ENCODE data around the gene IL25.

Gene IL25

GRCh38 chr14:23344481-23344880, 28.1 kb upstream of the IL25 start:
- no peaks in the 10 kb centered on the region for H3K9me3 ChIP-seq (ENCODE audit: control insufficient read depth, low read length)
- H3K79me2 ChIP-seq = no peaks in the 10 kb centered on the region
- no peak for TF ChIP-seq CTCF (IDR thresholded peaks at IDR 0.05)
- no peaks in the 10 kb centered on the region for H3K36me3 ChIP-seq (ENCODE audit: control insufficient read depth, insufficient read depth, low read length)
- no peak overlapping the region for H2AFZ ChIP-seq
- no peaks in the 10 kb centered on the region for H3K27me3 ChIP-seq (ENCODE audit: control insufficient read depth, insufficient read depth, low read length)
- no peak overlapping the region for H3K9ac ChIP-seq
- H3K27ac ChIP-seq = no peak overlapping the region
- no peaks in the 10 kb centered on the region for H3K4me1 ChIP-seq
- no peak overlapping the region for H3K4me2 ChIP-seq (ENCODE audit: low read length)
- H3K4me3 ChIP-seq (ENCODE audit: low read depth, low read length) = no peak overlapping the region

- H3K9me3 ChIP-seq (ENCODE audit: control insufficient read depth, low read length) = no peaks in the 10 kb centered on the region
- H3K4me2 ChIP-seq (ENCODE audit: low read length) = no peak overlapping the region
- no peaks in the 10 kb centered on the region for H3K4me1 ChIP-seq
- no peak overlapping the region for H2AFZ ChIP-seq
- no peak overlapping the region for H3K27ac ChIP-seq
- no peaks in the 10 kb centered on the region for H3K79me2 ChIP-seq
- H3K4me3 ChIP-seq (ENCODE audit: low read depth, low read length) = no peak overlapping the region
- no peak for TF ChIP-seq CTCF (IDR thresholded peaks at IDR 0.05)
- H3K27me3 ChIP-seq (ENCODE audit: control insufficient read depth, insufficient read depth, low read length) = no peaks in the 10 kb centered on the region
- H3K9ac ChIP-seq = no peak overlapping the region
- H3K36me3 ChIP-seq (ENCODE audit: control insufficient read depth, insufficient read depth, low read length) = no peaks in the 10 kb centered on the region
These were observed 26.5 kb upstream of the IL25 start for GRCh38 chr14:23345987-23346692.

GRCh38 chr14:23346693-23347405, 25.8 kb upstream of the IL25 start:
- no peak overlapping the region for H3K4me2 ChIP-seq (ENCODE audit: low read length)
- no peaks in the 10 kb centered on the region for H3K79me2 ChIP-seq
- no peaks in the 10 kb centered on the region for H3K4me1 ChIP-seq
- no peaks in the 10 kb centered on the region for H3K9me3 ChIP-seq (ENCODE audit: control insufficient read depth, low read length)
- TF ChIP-seq CTCF (IDR thresholded peaks at IDR 0.05) = no peak
- no peak overlapping the region for H2AFZ ChIP-seq
- H3K4me3 ChIP-seq (ENCODE audit: low read depth, low read length) = no peak overlapping the region
- no peak overlapping the region for H3K9ac ChIP-seq
- H3K27me3 ChIP-seq (ENCODE audit: control insufficient read depth, insufficient read depth, low read length) = no peaks in the 10 kb centered on the region
- H3K27ac ChIP-seq = no peak overlapping the region
- H3K36me3 ChIP-seq (ENCODE audit: control insufficient read depth, insufficient read depth, low read length) = no peaks in the 10 kb centered on the region

GRCh38 chr14:23347406-23348296, 25.0 kb upstream of the IL25 start:
- H3K9ac ChIP-seq = no peak overlapping the region
- H2AFZ ChIP-seq = no peak overlapping the region
- no peak overlapping the region for H3K27ac ChIP-seq
- no peaks in the 10 kb centered on the region for H3K27me3 ChIP-seq (ENCODE audit: control insufficient read depth, insufficient read depth, low read length)
- H3K79me2 ChIP-seq = no peaks in the 10 kb centered on the region
- no peaks in the 10 kb centered on the region for H3K9me3 ChIP-seq (ENCODE audit: control insufficient read depth, low read length)
- no peak for TF ChIP-seq CTCF (IDR thresholded peaks at IDR 0.05)
- H3K36me3 ChIP-seq (ENCODE audit: control insufficient read depth, insufficient read depth, low read length) = no peaks in the 10 kb centered on the region
- H3K4me3 ChIP-seq (ENCODE audit: low read depth, low read length) = no peak overlapping the region
- no peaks in the 10 kb centered on the region for H3K4me1 ChIP-seq
- no peak overlapping the region for H3K4me2 ChIP-seq (ENCODE audit: low read length)

All from parathyroid adenoma (tissue), 2 donors.